Activated CD8-positive, alpha-beta memory T cell treated with anti-CD3 and anti-CD28 coated beads, Interleukin-2, amount 50 U/mL, for 48 hours (primary cell): ENCODE data around the gene GNG4.
"Not testable (repeated sequence)": the region's sequence is repeated elsewhere in the genome, so short reads cannot be mapped to it uniquely, and the experiment has no call there.

ENCODE experiments used
- DNase-seq: peaks from one replicate; pipeline ENCODE4 v3.0.0-alpha.2; 2020

The GNG4 gene

DNA sequence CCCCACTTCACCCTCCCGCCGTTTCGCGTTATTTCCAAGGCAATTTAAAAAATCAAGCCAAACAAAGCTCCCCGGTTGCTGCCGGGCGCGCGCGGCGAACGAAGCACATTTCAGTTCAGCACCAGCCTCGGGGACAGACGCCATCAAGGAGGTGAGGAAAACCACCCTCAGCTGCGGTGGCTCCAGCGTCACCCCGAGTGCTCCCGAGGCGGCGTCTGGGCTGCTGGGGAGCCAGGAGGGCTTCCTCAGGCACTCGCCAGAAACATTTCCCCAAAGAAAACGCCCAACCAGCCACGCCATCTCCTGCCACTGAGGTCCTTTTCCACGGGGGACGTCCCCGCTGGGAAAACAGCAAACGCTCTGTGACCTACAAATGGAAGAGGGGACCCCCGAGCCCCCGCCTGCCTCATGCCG lies 623 bp downstream of the GNG4 start:
- DNase-seq, result peak; percentile 77

DNA sequence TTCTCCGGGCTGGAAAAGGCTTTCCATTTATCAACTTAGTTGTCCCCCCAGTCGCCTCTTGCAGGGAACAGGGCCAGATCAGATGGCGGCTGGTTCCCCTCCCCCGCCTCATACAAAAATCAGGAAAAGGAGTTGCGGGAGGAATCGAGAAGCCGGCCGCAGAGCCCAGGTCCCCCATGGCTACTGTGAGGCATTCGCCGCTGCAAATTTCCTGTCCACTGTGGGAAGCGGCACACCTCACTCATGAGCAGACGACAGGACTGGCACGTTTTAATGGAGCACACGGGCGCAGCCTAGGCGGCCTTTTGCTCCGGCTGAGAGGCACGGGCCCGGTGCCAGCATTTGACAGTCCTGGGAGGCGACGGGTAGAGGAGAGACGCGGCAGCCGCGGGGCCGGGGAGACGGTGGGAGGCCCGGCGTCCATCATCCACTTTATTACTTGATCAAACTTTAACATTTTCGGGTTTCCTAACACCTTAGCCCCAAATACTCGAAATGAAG lies 1.1 kb downstream of the GNG4 start:
- DNase-seq, result no peak

DNA sequence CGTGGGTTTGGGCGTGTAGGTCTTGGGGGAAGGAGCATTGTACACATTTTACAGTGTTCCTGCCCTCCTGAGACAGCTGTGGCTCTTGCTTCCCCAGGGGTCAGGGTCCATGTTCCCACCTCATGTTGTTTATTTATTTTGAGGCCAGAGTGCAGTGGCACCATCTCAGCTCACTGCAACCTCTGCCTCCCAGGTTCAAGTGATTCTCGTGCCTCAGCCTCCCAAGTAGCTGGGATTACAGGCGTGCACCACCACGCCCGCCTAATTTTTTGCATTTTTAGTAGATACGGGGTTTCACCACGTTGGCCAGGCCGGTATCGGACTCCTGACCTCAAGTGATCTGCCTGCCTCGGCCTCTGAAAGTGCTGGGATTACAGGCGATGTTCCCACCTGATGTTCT lies 2.0 kb downstream of the GNG4 start:
- DNase-seq, result not testable (repeated sequence)

DNA sequence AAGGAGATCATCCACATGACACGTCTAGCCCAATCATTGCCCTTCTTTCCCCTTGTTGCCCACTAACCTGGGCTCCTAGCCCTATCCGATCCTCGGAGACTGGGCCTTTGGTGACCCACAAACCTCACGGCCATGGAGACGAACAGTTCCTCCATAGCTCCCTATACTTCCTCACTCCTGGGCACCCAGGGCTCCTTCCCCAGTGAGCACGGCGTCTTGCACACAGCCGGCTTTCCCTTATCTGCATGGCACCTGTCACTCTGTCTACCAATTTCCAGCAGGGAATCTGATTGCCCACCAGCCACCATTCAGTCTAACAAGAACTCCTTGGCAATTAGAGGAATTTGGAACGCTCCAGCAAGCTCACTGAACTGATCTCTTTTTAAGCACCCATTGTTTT lies 3.1 kb downstream of the GNG4 start:
- DNase-seq, result no peak

- peak; percentile 41 for DNase-seq
These were observed 4.8 kb downstream of the GNG4 start for GRCh38 chr1:235644693-235645305.

DNA sequence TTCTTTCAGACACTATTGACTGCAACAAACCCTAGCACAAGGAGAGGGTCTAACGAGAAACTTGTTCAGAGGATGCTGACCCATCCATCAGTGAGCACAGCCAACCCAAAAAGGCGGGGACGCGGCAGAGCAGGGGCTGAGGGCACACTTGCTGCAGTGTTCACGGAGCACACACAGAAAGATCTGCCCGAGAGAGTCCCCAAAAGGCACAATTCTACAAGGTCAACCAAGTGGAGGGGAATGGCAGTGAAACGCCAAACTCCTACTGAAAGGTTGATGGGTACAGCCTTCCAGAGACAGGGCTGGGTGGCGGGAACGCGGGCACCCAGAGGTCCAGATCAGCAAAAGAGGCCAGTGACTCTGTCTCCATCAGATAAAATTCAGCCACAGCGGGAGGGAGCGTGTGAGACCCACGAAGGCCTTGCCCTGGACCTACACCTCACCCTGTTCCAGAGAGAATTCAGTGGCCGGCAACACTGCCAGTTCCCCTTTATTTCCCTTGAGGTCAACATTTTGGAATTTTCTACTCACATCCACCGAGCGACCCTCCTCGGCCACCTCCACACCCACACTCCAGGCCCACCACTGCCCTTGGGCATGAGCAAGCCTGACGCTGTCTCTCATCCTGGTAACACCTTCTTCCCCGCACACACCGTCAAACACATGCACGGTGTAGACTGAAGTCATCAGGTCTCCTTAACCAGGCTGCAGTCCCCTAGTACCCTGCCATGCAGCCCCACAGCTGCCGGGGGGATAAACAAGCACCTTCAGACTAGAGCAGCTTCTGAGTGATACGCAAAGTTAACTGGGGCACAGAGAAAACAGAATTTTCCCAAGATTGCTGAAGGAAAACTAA lies 5.5 kb downstream of the GNG4 start:
- DNase-seq, result no peak

GRCh38 chr1:235642943-235643371 lies 6.6 kb downstream of the GNG4 start:
- DNase-seq, result peak; percentile 52

- peak; percentile 80 for DNase-seq
These were observed 7.3 kb downstream of the GNG4 start for GRCh38 chr1:235642011-235642942.

DNA sequence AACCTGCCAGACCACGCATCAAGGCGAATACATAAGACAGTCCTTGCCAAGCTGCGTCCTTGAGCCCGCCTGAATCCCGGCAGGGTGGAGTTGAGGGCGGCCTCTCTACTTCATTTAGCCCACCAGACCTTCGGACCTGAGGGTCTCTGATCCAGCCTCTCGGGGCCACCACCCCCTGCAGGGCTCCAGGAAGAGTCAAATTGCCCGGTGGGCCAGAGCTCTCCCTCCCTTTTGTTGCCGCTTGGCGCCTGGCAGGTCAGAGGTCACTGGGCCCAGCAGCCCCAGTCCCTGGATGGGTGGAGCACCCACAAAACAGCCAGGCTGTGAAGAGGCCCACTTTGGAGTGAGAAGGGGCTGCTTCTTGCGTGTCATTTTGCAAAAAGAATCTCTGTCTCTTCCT lies 9.0 kb downstream of the GNG4 start:
- peak; percentile 32 for DNase-seq

DNA sequence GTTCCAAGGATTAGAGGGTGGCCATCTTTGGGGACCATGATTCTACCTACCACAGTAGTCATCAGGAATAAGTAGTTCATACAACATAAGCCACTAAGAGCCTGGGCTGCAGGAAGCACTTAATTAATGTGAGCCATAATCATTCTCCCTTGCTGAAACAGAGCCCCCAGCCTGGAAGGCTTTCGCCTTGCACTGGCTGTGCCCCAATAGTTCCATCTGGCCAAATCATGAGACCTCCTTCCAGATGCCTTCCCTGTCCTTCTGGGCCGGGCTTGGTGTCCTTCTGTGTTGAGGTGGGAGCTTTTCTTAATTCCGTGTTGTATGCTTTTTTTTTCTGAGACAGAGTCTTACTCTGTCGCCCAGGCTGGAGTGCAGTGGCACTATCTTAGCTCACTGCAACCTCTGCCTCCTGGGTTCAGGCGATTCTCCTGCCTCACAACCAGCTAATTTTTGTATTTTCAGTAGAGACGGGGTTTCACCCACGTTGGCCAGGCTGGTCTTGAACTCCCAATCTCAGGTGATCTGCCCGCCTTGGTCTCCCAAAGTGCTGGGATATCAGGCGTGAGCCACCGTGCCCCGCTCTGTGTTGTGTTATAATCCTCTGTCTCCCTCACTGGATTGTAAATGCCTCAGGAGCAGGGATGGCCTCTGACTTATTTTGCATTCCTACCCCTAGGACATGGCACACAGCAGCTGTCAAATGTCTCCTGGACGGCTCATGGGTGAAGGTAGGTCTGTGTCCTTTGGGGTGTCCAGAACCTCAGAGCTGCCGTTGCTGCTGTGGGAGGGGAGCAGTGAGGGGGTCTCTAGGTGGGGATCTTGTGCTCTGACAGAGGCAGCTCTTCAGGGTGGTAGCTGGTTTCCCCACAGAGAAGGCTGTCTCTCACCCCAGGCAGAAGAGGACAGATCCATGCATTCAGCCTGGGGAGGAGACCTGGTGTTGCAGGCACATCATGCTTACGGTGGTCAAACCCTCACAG lies 10.1 kb downstream of the GNG4 start:
- DNase-seq, result peak; percentile 43

GRCh38 chr1:235638612-235639011 lies 11.0 kb downstream of the GNG4 start:
- not testable (repeated sequence) for DNase-seq

DNA sequence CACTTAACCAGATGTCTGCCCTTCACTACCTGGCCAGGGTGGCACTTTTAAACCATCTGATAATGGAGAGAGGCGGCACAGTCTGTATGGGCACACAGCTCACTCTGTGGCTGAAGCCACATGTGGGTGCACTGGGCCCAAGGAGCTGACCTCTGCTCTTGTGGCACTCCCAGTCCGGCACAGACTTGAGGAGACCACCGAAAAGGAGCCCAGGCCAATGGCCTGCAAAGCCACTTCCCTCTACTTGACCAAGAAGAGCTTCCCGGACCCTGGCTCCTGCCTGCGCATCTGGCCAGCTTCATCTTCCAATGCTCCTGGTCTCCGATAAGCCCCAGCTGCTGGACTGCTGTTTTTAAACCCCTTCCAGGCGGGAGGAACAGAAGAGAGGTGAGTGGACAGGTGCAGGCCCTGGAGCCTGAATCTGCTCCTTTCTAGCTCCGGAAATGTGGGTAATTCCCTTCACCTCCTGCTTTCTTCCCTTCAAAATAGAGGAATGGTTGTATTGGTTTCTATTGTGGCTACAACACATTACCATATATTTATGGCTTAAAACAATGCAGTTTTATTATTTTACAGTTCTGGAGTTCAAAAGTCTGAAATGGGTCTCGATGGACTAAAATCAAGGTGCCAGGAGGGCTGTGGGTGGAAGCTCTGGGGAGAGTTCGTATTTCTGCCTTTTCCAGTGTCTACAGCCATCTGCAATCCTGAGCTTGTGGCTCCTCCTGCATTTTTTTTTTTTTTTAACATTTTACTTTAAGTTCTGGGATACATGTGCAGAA lies 11.6 kb downstream of the GNG4 start:
- no peak for DNase-seq

GRCh38 chr1:235635938-235636662 lies 13.5 kb downstream of the GNG4 start:
- no peak for DNase-seq

GRCh38 chr1:235632506-235633401 lies 16.8 kb downstream of the GNG4 start:
- DNase-seq, result no peak

DNA sequence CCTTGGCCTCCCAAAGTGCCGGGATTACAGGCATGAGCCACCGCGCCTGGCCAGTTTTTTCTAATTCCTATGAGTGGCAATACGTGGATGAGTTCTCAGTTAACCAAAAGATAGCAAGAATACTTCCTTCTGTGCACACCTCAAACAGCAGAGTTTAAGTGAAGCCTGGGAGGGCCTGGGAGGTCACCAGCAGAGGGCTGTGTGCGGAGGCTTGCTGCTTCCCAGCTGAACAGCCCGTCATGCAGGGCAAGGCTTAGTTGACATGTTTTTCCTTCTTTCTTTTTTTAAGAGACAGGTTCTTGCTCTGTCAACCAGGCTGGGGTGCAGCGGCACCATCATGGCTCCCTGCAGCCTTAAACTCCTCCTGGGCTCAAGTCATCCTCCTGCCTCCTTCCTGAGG lies 17.8 kb downstream of the GNG4 start:
- no peak for DNase-seq

DNA sequence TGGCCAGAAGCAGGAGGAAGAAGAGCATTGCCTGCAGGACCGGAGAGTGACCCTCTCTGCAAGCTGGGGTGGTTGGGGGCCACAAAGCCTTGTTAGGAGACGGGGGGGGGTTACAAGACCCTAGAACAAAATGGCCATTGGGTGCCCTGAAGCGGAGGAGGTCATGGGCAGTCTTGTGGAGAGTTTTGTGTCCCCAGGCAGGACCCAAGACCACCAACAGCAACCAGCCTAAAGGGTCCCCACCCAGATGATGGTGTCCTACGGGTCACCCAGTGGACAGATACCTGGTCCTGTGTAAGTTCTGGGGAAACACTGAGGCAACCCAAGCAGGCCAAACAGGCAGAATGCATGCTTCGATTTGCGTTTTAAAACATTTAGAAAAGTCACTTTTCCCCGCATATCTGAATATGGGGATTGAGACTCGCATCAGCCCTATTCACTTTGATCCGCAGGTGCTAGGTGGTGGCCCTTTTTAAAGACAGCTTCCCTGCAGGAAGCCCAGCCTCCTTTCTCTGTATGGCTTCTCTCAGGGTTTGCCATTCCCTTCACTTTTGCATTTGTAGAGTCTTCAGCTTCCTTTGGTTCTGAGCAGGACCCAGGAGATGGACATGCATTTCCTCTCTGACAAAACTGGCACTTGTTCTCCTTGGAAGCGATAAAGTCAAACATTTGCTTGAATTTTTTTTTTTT lies 21.1 kb downstream of the GNG4 start:
- DNase-seq, result no peak

DNA sequence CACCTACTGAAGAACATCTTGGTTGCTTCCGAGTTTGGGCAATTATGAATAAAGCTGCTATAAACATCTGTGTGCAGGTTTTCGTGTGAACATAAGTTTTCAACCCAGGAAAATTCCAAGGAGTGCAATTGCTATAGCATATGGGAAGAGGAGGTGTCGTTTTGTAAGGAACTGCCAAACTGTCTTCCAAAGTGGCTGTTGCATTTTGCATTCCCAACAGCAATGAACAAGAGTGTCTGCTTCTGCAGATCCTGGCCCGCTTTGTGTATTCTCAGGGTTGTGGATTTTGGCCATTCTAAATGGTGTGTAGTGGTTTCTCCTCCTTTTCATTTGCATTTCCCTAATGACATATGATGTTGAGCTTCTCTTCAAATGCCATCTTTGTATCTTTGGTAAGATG lies 23.8 kb downstream of the GNG4 start:
- DNase-seq, result no peak

DNA sequence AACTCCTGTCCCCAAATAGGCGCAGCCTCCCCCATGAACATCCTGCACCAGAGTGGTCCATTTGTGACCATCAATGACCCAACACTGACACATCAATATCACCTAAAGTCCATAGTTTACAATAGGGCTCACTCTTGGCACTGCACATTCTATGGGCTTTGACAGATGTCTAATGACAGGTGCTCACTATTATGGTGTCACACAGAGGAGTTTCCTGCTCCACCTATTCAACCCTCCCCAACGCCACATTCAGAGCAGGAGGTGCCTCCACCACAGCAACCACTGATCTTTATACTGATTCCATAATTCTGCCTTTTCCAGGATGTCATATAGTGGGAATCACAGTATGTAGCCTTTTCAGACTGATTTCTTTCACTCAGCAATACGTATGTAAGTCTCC lies 24.2 kb downstream of the GNG4 start:
- DNase-seq, result no peak
